Caco-2 (cell line): ENCODE results near the gene ELMO3. TPM values are rescaled to one million over a fixed set of nuclear protein-coding genes. Genes with fewer than 3 reads are reported as not detected.

Experiments
- BruUV-seq: library from RNA; stranded (reverse); fragments of 400-500 nt; replicated peaks from 2 replicates; lab custom pipeline; 2021; lab: Mats Ljungman, UMichigan
- CTCF ChIA-PET: fragments of 300-600 bp; sonication (Branson Sonifier 250); formaldehyde crosslinking; loops from one replicate; lab custom pipeline; 2022; ENCODE audit warnings: antibody characterized with exemption; lab: Charles Lee
- POLR2A ChIA-PET: fragments of 300-600 bp; sonication (Branson Sonifier 250); formaldehyde crosslinking; loops from one replicate; lab custom pipeline; 2022; ENCODE audit warnings: antibody characterized with exemption; lab: Charles Lee
- DNase-seq, 2 experiments: peaks; one replicate each; pipeline versions ENCODE4 v3.0.0 to v3.0.0-alpha.2; 2020 to 2022
- H3K27me3 ChIP-seq: replicated peaks from 2 replicates; pipeline ENCODE4 v1.6.0; 2011; ENCODE audit warnings: low read length; ENCODE audit not compliant: control insufficient read depth, insufficient read depth
- H3K36me3 ChIP-seq: 2 replicates; pipeline ENCODE4 v1.5.1; 2011; ENCODE audit warnings: low read length; ENCODE audit not compliant: control insufficient read depth, insufficient read depth
- H3K4me1 ChIP-seq: fragments of 250-450 bp; sonication (Bioruptor Pico); 2 replicates; pipeline ENCODE4 v1.5.1; 2020; ENCODE audit warnings: mild to moderate bottlenecking
- H3K4me3 ChIP-seq: 2 replicates; pipeline ENCODE4 v1.5.1; 2011; ENCODE audit warnings: low read depth, mild to moderate bottlenecking, control low read depth, low read length
- H3K9me3 ChIP-seq: fragments of 250-450 bp; sonication (Bioruptor Pico); 2 replicates; pipeline ENCODE4 v1.5.1; 2020; ENCODE audit warnings: mild to moderate bottlenecking, moderate library complexity
- H3K27ac Mint-ChIP-seq: one replicate; pipeline ENCODE4 v1.8.0; 2022; ENCODE audit warnings: mixed read lengths; ENCODE audit not compliant: unreplicated experiment
- H3K27me3 Mint-ChIP-seq: one replicate; pipeline ENCODE4 v1.8.0; 2022; ENCODE audit warnings: mixed read lengths; ENCODE audit not compliant: insufficient read depth, unreplicated experiment
- H3K36me3 Mint-ChIP-seq: one replicate; pipeline ENCODE4 v1.8.0; 2022; ENCODE audit warnings: mild to moderate bottlenecking, mixed read lengths; ENCODE audit not compliant: insufficient read depth, unreplicated experiment
- H3K4me1 Mint-ChIP-seq: one replicate; pipeline ENCODE4 v1.8.0; 2022; ENCODE audit warnings: low read depth, mixed read lengths; ENCODE audit not compliant: unreplicated experiment
- H3K4me3 Mint-ChIP-seq: one replicate; pipeline ENCODE4 v1.8.0; 2022; ENCODE audit warnings: mild to moderate bottlenecking, moderate library complexity, mixed read lengths; ENCODE audit not compliant: unreplicated experiment
- H3K9me3 Mint-ChIP-seq: one replicate; pipeline ENCODE4 v1.8.0; 2022; ENCODE audit warnings: mixed read lengths; ENCODE audit not compliant: unreplicated experiment
- intact Hi-C: fragments of 100-400 bp; cut with micrococcal nuclease; formaldehyde crosslinking; loops from one replicate; pipeline ENCODE4 v1.10.0; 2022; ENCODE audit not compliant: unreplicated experiment
- total RNA-seq: library from RNA; stranded (reverse); gene quantifications from 2 replicates; pipeline ENCODE4 v1.2.3, GENCODE V29; 2022
- TF ChIP-seq, protein P1 (sequence below), 2 experiments: fragments of 200-600 bp in 1 of 2; IDR thresholded peaks; 1 replicate in 1 of 2; 2 replicates in 1 of 2; pipeline versions ENCODE4 v1.5.1 to v1.8.0; 2011 to 2022; ENCODE audit warnings: antibody characterized with exemption in 1 of 2, control low read depth in 1 of 2, inconsistent platforms in 1 of 2, low read depth in 1 of 2, low read length in 1 of 2, mild to moderate bottlenecking in 1 of 2, moderate library complexity in 1 of 2; ENCODE audit not compliant: insufficient read depth in 1 of 2, severe bottlenecking in 1 of 2, unreplicated experiment in 1 of 2

ELMO3 gene
- total RNA-seq, 1 experiment from 2014 or later: 27.8 TPM

DNA sequence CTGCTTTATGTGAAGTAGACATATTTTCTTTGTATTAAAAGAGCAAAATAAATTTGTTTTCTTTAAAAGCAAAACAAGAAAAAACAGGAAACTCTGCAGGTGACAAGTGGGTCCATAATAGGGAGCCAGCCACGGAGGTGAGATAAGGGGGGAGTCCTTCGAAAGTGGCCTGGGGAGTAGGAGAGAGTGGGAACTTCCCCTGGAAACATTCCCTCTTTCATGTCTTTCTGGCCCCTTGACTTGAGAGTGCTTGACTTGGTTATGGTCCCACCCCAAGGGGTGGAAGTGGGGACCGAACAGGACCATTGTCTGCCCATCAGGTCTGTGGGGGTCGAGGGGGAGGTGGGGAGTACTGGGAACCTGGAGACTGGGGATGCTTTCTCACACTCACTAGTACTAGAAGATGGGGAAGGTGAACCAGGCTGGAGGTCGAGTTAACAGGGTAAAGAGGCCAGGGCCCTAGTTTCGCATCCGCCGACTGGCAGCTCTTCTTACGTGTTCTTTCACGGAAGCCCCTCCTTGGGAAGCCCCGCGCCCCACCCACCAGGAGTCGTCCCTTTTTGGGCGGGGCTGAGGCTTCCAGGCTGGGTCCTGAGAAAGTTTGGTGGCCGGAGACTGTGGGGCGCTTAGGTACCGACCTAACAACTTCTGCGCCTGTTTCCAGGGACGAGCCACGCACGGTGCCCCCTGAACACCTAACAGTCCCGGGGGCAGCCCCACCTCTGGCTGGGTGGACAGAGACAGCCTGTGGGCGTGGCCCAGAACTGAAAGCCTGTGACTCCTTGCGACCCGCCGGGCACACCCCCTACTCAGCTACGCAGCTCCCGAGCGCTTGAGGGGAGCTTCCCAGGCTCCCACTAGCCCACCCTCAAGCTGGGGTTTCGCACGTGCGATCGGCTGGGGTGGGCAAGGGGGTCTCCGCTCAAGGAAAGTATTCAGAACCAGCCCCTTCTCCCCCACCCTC lies 40.0 kb upstream of the ELMO3 start:
- peak; percentile 62 to 63 for DNase-seq
- no peaks in the 10 kb centered on the region for H3K36me3 ChIP-seq
- H3K4me3 ChIP-seq: peak overlapping the region; percentile 94
- ChIA-PET CTCF (interaction anchor here (0.6 to 3.6 kb wide), 8 partner anchors 8 to 407 kb away, joined by 3 to 43 read pairs (median 6); partner anchors contain the start of genes B3GNT9 and NOL3), POLR2A (interaction anchor here (0.6 to 2.3 kb wide), 4 partner anchors 12 to 213 kb away, joined by 3 to 13 read pairs (median 3); partner anchors contain the start of gene NOL3)
- intact Hi-C loops: loop anchor here (2.0 kb wide), 1 partner anchor 212 kb away; no protein-coding TSS in a partner anchor
- peaks cover 13% of the 10 kb centered on the region for H3K36me3 Mint-ChIP-seq
- peak overlapping the region; percentile 86 for H3K4me3 Mint-ChIP-seq
- no peaks in the 10 kb centered on the region for H3K9me3 Mint-ChIP-seq
- no peaks in the 10 kb centered on the region for H3K27me3 Mint-ChIP-seq
- H3K4me1 Mint-ChIP-seq: peaks cover 6% of the 10 kb centered on the region
- no peaks in the 10 kb centered on the region for H3K27me3 ChIP-seq
- no peaks in the 10 kb centered on the region for H3K9me3 ChIP-seq
- peak overlapping the region; percentile 31 for H3K27ac Mint-ChIP-seq
- TSS peak; percentile 29 for BruUV-seq
- peaks cover 4% of the 10 kb centered on the region; the same call in 1 of the 2 replicates for H3K4me1 ChIP-seq
- TF ChIP-seq, protein P1, sequence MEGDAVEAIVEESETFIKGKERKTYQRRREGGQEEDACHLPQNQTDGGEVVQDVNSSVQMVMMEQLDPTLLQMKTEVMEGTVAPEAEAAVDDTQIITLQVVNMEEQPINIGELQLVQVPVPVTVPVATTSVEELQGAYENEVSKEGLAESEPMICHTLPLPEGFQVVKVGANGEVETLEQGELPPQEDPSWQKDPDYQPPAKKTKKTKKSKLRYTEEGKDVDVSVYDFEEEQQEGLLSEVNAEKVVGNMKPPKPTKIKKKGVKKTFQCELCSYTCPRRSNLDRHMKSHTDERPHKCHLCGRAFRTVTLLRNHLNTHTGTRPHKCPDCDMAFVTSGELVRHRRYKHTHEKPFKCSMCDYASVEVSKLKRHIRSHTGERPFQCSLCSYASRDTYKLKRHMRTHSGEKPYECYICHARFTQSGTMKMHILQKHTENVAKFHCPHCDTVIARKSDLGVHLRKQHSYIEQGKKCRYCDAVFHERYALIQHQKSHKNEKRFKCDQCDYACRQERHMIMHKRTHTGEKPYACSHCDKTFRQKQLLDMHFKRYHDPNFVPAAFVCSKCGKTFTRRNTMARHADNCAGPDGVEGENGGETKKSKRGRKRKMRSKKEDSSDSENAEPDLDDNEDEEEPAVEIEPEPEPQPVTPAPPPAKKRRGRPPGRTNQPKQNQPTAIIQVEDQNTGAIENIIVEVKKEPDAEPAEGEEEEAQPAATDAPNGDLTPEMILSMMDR (IDR thresholded peaks at IDR 0.05; ENCODE audit: insufficient read depth in 1 of 2, low read depth in 1 of 2, low read length in 1 of 2, severe bottlenecking in 1 of 2, unreplicated experiment in 1 of 2): no peak

DNA sequence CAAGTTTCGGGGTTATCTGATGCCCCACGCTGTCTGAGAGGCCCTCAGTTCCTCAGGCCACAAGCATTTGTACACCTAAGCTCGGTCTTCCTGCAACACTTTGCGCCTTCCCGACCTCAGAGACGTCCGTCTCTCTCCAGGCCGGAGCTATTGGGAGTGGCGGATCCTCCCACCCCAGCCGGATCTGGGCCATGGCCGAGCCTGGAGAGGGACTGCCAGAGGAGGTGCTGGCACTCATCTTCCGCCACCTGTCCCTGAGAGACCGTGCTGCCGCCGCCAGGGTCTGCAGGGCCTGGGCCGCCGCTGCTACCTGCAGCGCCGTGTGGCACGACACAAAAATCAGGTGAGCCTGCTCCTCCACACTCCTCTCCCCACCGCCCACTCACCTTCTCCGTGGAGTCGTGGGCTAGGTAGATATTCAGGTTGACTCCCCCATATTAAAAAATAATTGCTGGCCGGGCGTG lies 37.3 kb upstream of the ELMO3 start:
- intact Hi-C loops: loop anchor here (1.0 to 2.0 kb wide), 2 partner anchors 9 to 143 kb away; partner anchors contain the start of gene NOL3

More for the DNA sequence above, 37.3 kb upstream of the ELMO3 start:
- Mint-ChIP-seq H3K27me3 (no peaks in the 10 kb centered on the region), H3K36me3 (peaks cover 19% of the 10 kb centered on the region), H3K4me3 (peak overlapping the region; percentile 45), H3K9me3 (no peaks in the 10 kb centered on the region), H3K27ac (no peak overlapping the region), H3K4me1 (peaks cover 6% of the 10 kb centered on the region)
- no peaks in the 10 kb centered on the region for H3K9me3 ChIP-seq
- no peaks in the 10 kb centered on the region for H3K36me3 ChIP-seq
- H3K4me1 ChIP-seq: 0 out of 2 replicates have a peak, but pooled peaks cover 4% of the 10 kb centered on the region
- ChIA-PET POLR2A (no interaction called here), CTCF (interaction anchor here (3.6 kb wide), 1 partner anchor 8 kb away, joined by 43 read pairs; the partner anchor contains the start of gene NOL3)
- DNase-seq: no peak
- no peak overlapping the region for H3K4me3 ChIP-seq
- H3K27me3 ChIP-seq: no peaks in the 10 kb centered on the region
- BruUV-seq: no TSS peak
- TF ChIP-seq, protein P1 (IDR thresholded peaks at IDR 0.05; ENCODE audit: insufficient read depth in 1 of 2, low read depth in 1 of 2, low read length in 1 of 2, severe bottlenecking in 1 of 2, unreplicated experiment in 1 of 2): no peak
